ENCODE results near the gene CIB2. TPM values are rescaled to one million over a fixed set of nuclear protein-coding genes. Genes with fewer than 3 reads are reported as not detected.
A peak's percentile ranks its signal among the peaks of the same experiment; 100 is the strongest.

Gene CIB2
- total RNA-seq, 4 donors from 2014 or later: 17.5 to 70.9 (median 21.0) TPM

DNA sequence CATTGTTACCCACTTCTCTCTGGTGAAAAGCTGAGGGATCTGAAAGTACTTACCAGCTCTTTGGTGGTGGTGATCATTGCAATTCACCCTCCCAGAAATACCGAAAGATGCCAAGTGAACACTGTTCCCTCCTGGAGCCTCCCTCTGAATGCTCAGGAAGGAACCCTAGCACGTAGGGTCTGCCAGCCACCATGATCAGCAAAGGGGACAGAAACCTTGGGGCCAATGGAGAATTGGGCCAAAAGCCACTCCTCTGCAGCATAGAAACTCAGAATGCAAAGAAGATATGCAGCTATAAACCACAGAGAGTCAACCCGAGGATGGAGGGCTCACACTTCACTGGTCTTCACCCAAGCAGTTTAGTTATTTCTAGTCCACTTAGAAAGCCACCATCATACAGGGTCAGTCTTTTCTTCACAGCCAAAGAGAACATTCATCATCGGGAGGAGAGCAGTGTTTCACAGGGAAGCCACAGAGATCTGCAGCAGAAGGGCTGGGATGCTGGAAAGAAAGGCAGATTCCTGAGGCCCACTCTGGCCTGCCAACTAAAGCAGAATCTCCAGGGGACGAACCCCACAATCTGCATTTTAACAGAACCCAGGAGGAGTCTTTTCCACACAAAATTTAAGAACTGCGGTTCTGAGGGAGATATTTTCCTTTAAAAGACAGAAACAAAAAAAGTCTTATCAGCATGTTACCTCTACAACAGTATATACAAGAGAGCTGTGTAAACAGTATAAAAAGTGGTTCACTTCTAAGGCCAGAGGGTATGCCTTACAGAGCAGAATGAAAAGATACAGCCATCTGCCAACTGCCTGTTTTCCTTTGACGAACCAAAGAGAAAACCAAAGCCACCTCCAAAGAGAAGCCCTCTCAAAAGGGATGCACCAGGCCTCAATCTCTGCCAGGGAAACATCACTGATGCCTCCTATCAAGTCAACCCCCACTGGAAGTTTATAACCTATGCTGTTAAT is 65.0 kb downstream of the CIB2 start:
- Histone ChIP-seq H3K4me3 (no peak overlapping the region), H3K36me3 (no peaks in the 10 kb centered on the region), H3K27me3 (no peaks in the 10 kb centered on the region), H3K9me3 (no peaks in the 10 kb centered on the region), H3K27ac (peak overlapping the region; percentile 70 to 87 (median 80)), H3K4me1 (peaks cover 6 to 96% (median 36%) of the 10 kb centered on the region in 4 donors)
- no peak for DNase-seq
- no peak for TF ChIP-seq POLR2A (IDR thresholded peaks at IDR 0.05)
- TF ChIP-seq, protein P1, sequence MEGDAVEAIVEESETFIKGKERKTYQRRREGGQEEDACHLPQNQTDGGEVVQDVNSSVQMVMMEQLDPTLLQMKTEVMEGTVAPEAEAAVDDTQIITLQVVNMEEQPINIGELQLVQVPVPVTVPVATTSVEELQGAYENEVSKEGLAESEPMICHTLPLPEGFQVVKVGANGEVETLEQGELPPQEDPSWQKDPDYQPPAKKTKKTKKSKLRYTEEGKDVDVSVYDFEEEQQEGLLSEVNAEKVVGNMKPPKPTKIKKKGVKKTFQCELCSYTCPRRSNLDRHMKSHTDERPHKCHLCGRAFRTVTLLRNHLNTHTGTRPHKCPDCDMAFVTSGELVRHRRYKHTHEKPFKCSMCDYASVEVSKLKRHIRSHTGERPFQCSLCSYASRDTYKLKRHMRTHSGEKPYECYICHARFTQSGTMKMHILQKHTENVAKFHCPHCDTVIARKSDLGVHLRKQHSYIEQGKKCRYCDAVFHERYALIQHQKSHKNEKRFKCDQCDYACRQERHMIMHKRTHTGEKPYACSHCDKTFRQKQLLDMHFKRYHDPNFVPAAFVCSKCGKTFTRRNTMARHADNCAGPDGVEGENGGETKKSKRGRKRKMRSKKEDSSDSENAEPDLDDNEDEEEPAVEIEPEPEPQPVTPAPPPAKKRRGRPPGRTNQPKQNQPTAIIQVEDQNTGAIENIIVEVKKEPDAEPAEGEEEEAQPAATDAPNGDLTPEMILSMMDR (IDR thresholded peaks at IDR 0.05): no peak

GRCh38 chr15:78065284-78065872 is 65.9 kb downstream of the CIB2 start:
- no peaks in the 10 kb centered on the region for H3K36me3 ChIP-seq
- peak overlapping the region; percentile 70 to 87 (median 80) for H3K27ac ChIP-seq
- peak overlapping the region in 1 of 4 donors; percentile 20 for H3K4me3 ChIP-seq
- H3K9me3 ChIP-seq: no peaks in the 10 kb centered on the region
- peak in 1 of 3 donors; percentile 79 for DNase-seq
- H3K27me3 ChIP-seq: no peaks in the 10 kb centered on the region
- TF ChIP-seq, protein P1 (IDR thresholded peaks at IDR 0.05): no peak
- no peak for TF ChIP-seq POLR2A (IDR thresholded peaks at IDR 0.05)
- H3K4me1 ChIP-seq: peaks cover 6 to 93% (median 34%) of the 10 kb centered on the region in 4 donors

- no peak for DNase-seq
- Histone ChIP-seq H3K9me3 (no peaks in the 10 kb centered on the region), H3K36me3 (no peaks in the 10 kb centered on the region), H3K27ac (peak overlapping the region; percentile 70 to 87 (median 80)), H3K4me3 (no peak overlapping the region), H3K4me1 (peaks cover 8 to 91% (median 32%) of the 10 kb centered on the region in 4 donors), H3K27me3 (no peaks in the 10 kb centered on the region)
- TF ChIP-seq, protein P1 (IDR thresholded peaks at IDR 0.05): no peak
- TF ChIP-seq POLR2A (IDR thresholded peaks at IDR 0.05): no peak
Observed at GRCh38 chr15:78064544-78064943, 66.7 kb downstream of the CIB2 start.

- no peak for DNase-seq
- Histone ChIP-seq H3K36me3 (no peaks in the 10 kb centered on the region), H3K27me3 (no peaks in the 10 kb centered on the region), H3K27ac (peak overlapping the region in 3 of 4 donors; percentile 63 to 87 (median 73)), H3K4me3 (no peak overlapping the region), H3K9me3 (no peaks in the 10 kb centered on the region), H3K4me1 (peaks cover 8 to 91% (median 31%) of the 10 kb centered on the region in 4 donors)
- TF ChIP-seq, protein P1 (IDR thresholded peaks at IDR 0.05): no peak
- TF ChIP-seq POLR2A (IDR thresholded peaks at IDR 0.05): no peak
Observed at GRCh38 chr15:78063970-78064385, 67.3 kb downstream of the CIB2 start.

GRCh38 chr15:78063217-78063616 is 68.0 kb downstream of the CIB2 start:
- DNase-seq: no peak
- H3K27me3 ChIP-seq: no peaks in the 10 kb centered on the region
- H3K27ac ChIP-seq: peak overlapping the region in 3 of 4 donors; percentile 63 to 87 (median 73)
- no peak for TF ChIP-seq POLR2A (IDR thresholded peaks at IDR 0.05)
- TF ChIP-seq, protein P1 (IDR thresholded peaks at IDR 0.05): no peak
- no peak overlapping the region for H3K4me3 ChIP-seq
- no peaks in the 10 kb centered on the region for H3K36me3 ChIP-seq
- H3K4me1 ChIP-seq: peaks cover 10 to 91% (median 31%) of the 10 kb centered on the region in 4 donors
- H3K9me3 ChIP-seq: no peaks in the 10 kb centered on the region

Measured in Peyer's patch (tissue), 4 donors.